NT2/D1 (cell line): Measurements from ENCODE around the gene ACOX1.

ENCODE experiments used
- SUZ12 ChIP-seq: IDR thresholded peaks from 2 replicates; pipeline ENCODE4 v1.6.1; 2011; ENCODE audit not compliant: insufficient read length, insufficient read depth; ENCODE audit errors: extremely low read depth
- ZNF274 ChIP-seq: IDR thresholded peaks from 2 replicates; pipeline ENCODE4 v1.6.1; 2011; ENCODE audit warnings: mild to moderate bottlenecking, low read depth, low read length

- TF ChIP-seq ZNF274 (no peak), SUZ12 (no peak)
Observed at GRCh38 chr17:76018801-76019200, 39.8 kb upstream of the ACOX1 start.
